OCI-LY3 (cell line): ENCODE measurements around the gene RPAP2.

ENCODE experiments used
- EZH2phosphoT487 ChIP-seq: fragments of 200-600 bp; shearing (Covaris generic); IDR thresholded peaks from 2 replicates; pipeline ENCODE4 v1.6.1; 2018; ENCODE audit warnings: antibody characterized with exemption, mixed run types, low read depth
- TF ChIP-seq, protein P1 (sequence below): fragments of 200-600, 300-600 bp; sonication (generic); IDR thresholded peaks from 2 replicates; pipeline ENCODE4 v1.5.1; 2014; ENCODE audit warnings: antibody characterized with exemption, low read length, low read depth

DNA sequence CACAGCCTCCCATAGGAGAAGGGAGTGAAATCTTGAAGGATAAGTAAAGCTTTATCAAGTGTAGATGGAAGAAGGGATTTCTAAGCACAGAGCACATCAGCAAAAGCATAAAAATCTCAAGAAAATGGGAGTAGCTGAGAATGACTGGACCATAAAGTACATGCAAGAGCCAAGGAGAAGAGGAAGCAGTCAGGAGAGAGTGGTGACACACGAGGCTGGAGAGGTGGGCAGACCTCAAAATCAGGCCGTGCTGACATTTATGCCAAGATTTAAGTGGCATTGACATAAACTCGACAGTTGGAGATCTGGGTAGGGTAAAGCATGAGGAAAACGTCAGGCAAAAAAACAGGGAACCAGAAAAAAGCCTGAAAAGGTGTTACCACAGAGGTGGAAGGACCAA is 125.5 kb downstream of the RPAP2 start:
- TF ChIP-seq, protein P1, sequence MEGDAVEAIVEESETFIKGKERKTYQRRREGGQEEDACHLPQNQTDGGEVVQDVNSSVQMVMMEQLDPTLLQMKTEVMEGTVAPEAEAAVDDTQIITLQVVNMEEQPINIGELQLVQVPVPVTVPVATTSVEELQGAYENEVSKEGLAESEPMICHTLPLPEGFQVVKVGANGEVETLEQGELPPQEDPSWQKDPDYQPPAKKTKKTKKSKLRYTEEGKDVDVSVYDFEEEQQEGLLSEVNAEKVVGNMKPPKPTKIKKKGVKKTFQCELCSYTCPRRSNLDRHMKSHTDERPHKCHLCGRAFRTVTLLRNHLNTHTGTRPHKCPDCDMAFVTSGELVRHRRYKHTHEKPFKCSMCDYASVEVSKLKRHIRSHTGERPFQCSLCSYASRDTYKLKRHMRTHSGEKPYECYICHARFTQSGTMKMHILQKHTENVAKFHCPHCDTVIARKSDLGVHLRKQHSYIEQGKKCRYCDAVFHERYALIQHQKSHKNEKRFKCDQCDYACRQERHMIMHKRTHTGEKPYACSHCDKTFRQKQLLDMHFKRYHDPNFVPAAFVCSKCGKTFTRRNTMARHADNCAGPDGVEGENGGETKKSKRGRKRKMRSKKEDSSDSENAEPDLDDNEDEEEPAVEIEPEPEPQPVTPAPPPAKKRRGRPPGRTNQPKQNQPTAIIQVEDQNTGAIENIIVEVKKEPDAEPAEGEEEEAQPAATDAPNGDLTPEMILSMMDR = no peak
- no peak for TF ChIP-seq EZH2phosphoT487
